ENCODE measurements around the gene ARHGEF28.

DNA sequence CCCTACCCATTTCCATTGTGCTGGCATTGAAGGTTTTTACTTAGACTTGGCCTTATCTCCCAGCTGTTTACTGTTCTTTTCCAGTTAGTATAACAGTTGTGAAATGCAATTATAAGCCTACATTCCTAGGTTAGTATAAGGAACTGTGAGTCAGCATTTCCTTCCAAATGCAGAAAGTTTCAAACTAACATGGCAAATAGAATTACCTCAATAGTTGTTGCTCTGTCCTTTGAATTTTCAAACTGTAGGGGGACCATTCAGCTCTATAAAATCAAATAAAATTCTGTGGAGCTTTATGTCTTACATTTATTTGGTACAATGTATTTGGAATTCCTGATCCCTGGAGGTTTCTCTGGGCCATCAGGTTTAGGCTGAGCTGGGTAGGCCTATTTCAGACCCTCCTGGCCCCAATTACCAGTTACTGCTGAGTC is 47.2 kb downstream of the ARHGEF28 start:
- TF ChIP-seq CTCF (IDR thresholded peaks at IDR 0.05; ENCODE audit: low read depth, low read length) (no peak), POLR2A (IDR thresholded peaks at IDR 0.05; ENCODE audit: extremely low read depth, insufficient read length) (no peak)

Data from NB4 (cell line).